Upper lobe of right lung (tissue), 1 donor: ENCODE data around the gene CTSG. TPM values are rescaled to one million over a fixed set of nuclear protein-coding genes. Genes with fewer than 3 reads are reported as not detected.
A peak's percentile ranks its signal among the peaks of the same experiment; 100 is the strongest.
"Not testable (repeated sequence)": the region's sequence is repeated elsewhere in the genome, so short reads cannot be mapped to it uniquely, and the experiment has no call there.

Experiments
- ATAC-seq: fragments of 200-7000 bp; cut with Tn5 transposase; one replicate; pipeline ENCODE4 v1.9.1; 2020; ENCODE audit warnings: mild to moderate bottlenecking, moderate library complexity
- DNase-seq: peaks from one replicate; pipeline ENCODE4 v3.0.0-alpha.2; 2020
- H3K27ac ChIP-seq: fragments of 200-600 bp; one replicate; pipeline ENCODE4 v1.8.0; 2022
- H3K27me3 ChIP-seq: fragments of 200-600 bp; one replicate; pipeline ENCODE4 v1.8.0; 2022; ENCODE audit warnings: mild to moderate bottlenecking
- H3K36me3 ChIP-seq: fragments of 200-600 bp; one replicate; pipeline ENCODE4 v1.8.0; 2022
- H3K4me1 ChIP-seq: fragments of 200-600 bp; one replicate; pipeline ENCODE4 v1.8.0; 2022
- H3K4me3 ChIP-seq: fragments of 200-600 bp; one replicate; pipeline ENCODE4 v1.8.0; 2022; ENCODE audit warnings: mild to moderate bottlenecking
- H3K9me3 ChIP-seq: fragments of 200-600 bp; one replicate; pipeline ENCODE4 v1.8.0; 2022
- CTCF ChIP-seq: fragments of 200-600 bp; IDR thresholded peaks from one replicate; pipeline ENCODE4 v1.8.0; 2022; ENCODE audit warnings: antibody characterized with exemption
- intact Hi-C: fragments of 100-400 bp; cut with DNase I; formaldehyde crosslinking; loops from one replicate; pipeline ENCODE4 v1.11.0; 2022
- total RNA-seq: library from RNA; stranded (reverse); fragmentation: NEBNext Ultra II Directional; extraction: Animal tissue kit (Norgen Biotek cat#: 25700); gene quantifications from one replicate; pipeline ENCODE4 v1.2.1, GENCODE V29; 2021
- donor health status: DM: no; HTN: yes; CAD: no; lungs with severe emphysema.

CTSG gene
- total RNA-seq, 1 donor from 2014 or later: 9.7 TPM

GRCh38 chr14:24595073-24595808 is 19.2 kb upstream of the CTSG start:
- no peaks in the 10 kb centered on the region for H3K27me3 ChIP-seq

GRCh38 chr14:24591004-24591403 is 15.0 kb upstream of the CTSG start:
- intact Hi-C loops, H3K27ac ChIP-seq, H3K36me3 ChIP-seq, ATAC-seq, H3K9me3 ChIP-seq, H3K4me1 ChIP-seq, DNase-seq, H3K4me3 ChIP-seq, H3K27me3 ChIP-seq: not testable (repeated sequence)

More at GRCh38 chr14:24595073-24595808, 19.2 kb upstream of the CTSG start:
- Histone ChIP-seq H3K27ac (no peak overlapping the region), H3K36me3 (no peaks in the 10 kb centered on the region), H3K4me1 (no peaks in the 10 kb centered on the region), H3K4me3 (no peak overlapping the region), H3K9me3 (no peaks in the 10 kb centered on the region)
- no peak for TF ChIP-seq CTCF
- DNase-seq: no peak
- no peak for ATAC-seq
- intact Hi-C loops: no loop called here

GRCh38 chr14:24584402-24584801 is 8.4 kb upstream of the CTSG start:
- DNase-seq, H3K4me3 ChIP-seq, intact Hi-C loops: not testable (repeated sequence)

GRCh38 chr14:24578558-24578957 is 2.5 kb upstream of the CTSG start:
- TF ChIP-seq CTCF: no peak
- Histone ChIP-seq H3K4me1 (no peaks in the 10 kb centered on the region), H3K9me3 (no peaks in the 10 kb centered on the region), H3K27ac (no peak overlapping the region), H3K4me3 (no peak overlapping the region), H3K27me3 (no peaks in the 10 kb centered on the region), H3K36me3 (no peaks in the 10 kb centered on the region)
- DNase-seq: no peak
- intact Hi-C loops: no loop called here
- ATAC-seq: no peak

More at GRCh38 chr14:24584402-24584801, 8.4 kb upstream of the CTSG start:
- not testable (repeated sequence) for H3K4me1 ChIP-seq, H3K9me3 ChIP-seq, H3K27me3 ChIP-seq, ATAC-seq, H3K27ac ChIP-seq, H3K36me3 ChIP-seq

GRCh38 chr14:24576771-24577170 is 721 bp upstream of the CTSG start:
- intact Hi-C loops: no loop called here
- no peak for ATAC-seq
- Histone ChIP-seq H3K36me3 (no peaks in the 10 kb centered on the region), H3K27ac (no peak overlapping the region), H3K4me3 (no peak overlapping the region), H3K9me3 (no peaks in the 10 kb centered on the region), H3K4me1 (no peaks in the 10 kb centered on the region), H3K27me3 (no peaks in the 10 kb centered on the region)
- no peak for TF ChIP-seq CTCF
- no peak for DNase-seq

GRCh38 chr14:24574206-24574774 is 1.8 kb downstream of the CTSG start:
- no peak for TF ChIP-seq CTCF
- ATAC-seq (peak; percentile 35), DNase-seq (no peak)
- Histone ChIP-seq H3K27ac (no peak overlapping the region), H3K27me3 (no peaks in the 10 kb centered on the region), H3K4me1 (no peaks in the 10 kb centered on the region), H3K4me3 (no peak overlapping the region), H3K9me3 (no peaks in the 10 kb centered on the region), H3K36me3 (no peaks in the 10 kb centered on the region)
- intact Hi-C loops: no loop called here
